OCI-LY3 (cell line): ENCODE results near the gene PPM1B.

Source experiments
- CTCF ChIP-seq: fragments of 200-600, 300-600 bp; sonication (generic); IDR thresholded peaks from 2 replicates; pipeline ENCODE4 v1.5.1; 2014; ENCODE audit warnings: antibody characterized with exemption, low read length, low read depth
- EZH2phosphoT487 ChIP-seq: fragments of 200-600 bp; shearing (Covaris generic); IDR thresholded peaks from 2 replicates; pipeline ENCODE4 v1.6.1; 2018; ENCODE audit warnings: antibody characterized with exemption, mixed run types, low read depth

GRCh38 chr2:44207102-44207501 lies 38.4 kb downstream of the PPM1B start:
- no peak for TF ChIP-seq CTCF
- TF ChIP-seq EZH2phosphoT487: no peak
